Measurements from ENCODE around the gene LGALS7. TPM values are rescaled to one million over a fixed set of nuclear protein-coding genes. Genes with fewer than 3 reads are reported as not detected.
A peak's percentile ranks its signal among the peaks of the same experiment; 100 is the strongest.
"Not testable (repeated sequence)": the region's sequence is repeated elsewhere in the genome, so short reads cannot be mapped to it uniquely, and the experiment has no call there.

LGALS7 gene
- total RNA-seq, 1 donor from 2014 or later: not detected

DNA sequence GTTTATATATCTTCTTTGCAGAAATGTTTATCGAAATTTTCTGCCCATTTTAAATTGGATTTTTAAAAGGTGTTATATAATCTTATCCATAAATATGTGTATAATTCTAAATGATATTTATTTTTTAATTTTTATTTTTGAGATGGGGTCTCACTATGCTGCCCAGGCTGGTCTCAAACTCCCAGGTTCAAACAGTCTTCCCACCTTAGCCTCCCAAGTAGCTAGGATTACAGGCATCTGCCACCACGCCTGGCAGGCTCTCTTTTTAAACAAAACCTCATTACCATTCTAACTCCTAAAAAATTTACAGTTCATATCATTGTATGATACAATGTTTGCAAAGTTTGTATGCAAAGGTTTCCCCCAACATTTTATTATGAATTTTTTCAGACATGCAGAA is 22.8 kb upstream of the LGALS7 start:
- Mint-ChIP-seq H3K4me1 (peaks cover 6% of the 10 kb centered on the region), H3K27ac (no peak overlapping the region), H3K4me3 (no peak overlapping the region), H3K36me3 (ENCODE audit: low read depth) (no peaks in the 10 kb centered on the region), H3K9me3 (no peaks in the 10 kb centered on the region), H3K27me3 (no peaks in the 10 kb centered on the region)
- ChIA-PET POLR2A (no interaction called here), CTCF (no interaction called here)
- ATAC-seq (ENCODE audit: low read depth): no peak
- intact Hi-C loops (cut with micrococcal nuclease): no loop called here
- TF ChIP-seq, protein P1, sequence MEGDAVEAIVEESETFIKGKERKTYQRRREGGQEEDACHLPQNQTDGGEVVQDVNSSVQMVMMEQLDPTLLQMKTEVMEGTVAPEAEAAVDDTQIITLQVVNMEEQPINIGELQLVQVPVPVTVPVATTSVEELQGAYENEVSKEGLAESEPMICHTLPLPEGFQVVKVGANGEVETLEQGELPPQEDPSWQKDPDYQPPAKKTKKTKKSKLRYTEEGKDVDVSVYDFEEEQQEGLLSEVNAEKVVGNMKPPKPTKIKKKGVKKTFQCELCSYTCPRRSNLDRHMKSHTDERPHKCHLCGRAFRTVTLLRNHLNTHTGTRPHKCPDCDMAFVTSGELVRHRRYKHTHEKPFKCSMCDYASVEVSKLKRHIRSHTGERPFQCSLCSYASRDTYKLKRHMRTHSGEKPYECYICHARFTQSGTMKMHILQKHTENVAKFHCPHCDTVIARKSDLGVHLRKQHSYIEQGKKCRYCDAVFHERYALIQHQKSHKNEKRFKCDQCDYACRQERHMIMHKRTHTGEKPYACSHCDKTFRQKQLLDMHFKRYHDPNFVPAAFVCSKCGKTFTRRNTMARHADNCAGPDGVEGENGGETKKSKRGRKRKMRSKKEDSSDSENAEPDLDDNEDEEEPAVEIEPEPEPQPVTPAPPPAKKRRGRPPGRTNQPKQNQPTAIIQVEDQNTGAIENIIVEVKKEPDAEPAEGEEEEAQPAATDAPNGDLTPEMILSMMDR (IDR thresholded peaks at IDR 0.05): no peak
- DNase-seq: no peak

DNA sequence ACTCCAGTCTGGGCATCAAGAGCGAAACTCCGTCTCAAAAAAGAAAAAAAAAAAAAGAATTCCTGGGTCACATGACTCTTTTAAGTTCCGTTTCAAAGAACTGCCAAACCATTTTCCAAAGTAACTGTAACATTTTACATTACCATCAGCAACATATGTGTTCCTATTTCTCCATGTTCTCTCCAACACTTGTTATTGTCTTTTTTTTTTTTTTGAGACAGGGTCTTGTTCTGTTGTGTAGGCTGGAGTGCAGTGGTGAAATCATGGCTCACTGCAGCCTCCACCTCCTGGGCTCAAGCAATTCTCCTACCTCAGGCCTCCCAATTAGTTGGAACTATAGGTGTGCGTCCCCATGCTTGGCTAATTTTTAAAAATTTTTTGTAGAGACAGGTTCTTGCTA is 22.2 kb upstream of the LGALS7 start:
- H3K36me3 Mint-ChIP-seq (ENCODE audit: low read depth): no peaks in the 10 kb centered on the region
- ATAC-seq (ENCODE audit: low read depth) (no peak), DNase-seq (no peak)
- peaks cover 6% of the 10 kb centered on the region for H3K4me1 Mint-ChIP-seq
- intact Hi-C loops (cut with micrococcal nuclease): no loop called here
- no peaks in the 10 kb centered on the region for H3K9me3 Mint-ChIP-seq
- ChIA-PET POLR2A (interaction anchor here (0.7 kb wide), 1 partner anchor 25 kb away, joined by 5 read pairs; no protein-coding TSS in a partner anchor), CTCF (no interaction called here)
- H3K27ac Mint-ChIP-seq: no peak overlapping the region
- no peaks in the 10 kb centered on the region for H3K27me3 Mint-ChIP-seq
- no peak overlapping the region for H3K4me3 Mint-ChIP-seq
- TF ChIP-seq, protein P1 (IDR thresholded peaks at IDR 0.05): no peak

GRCh38 chr19:38793671-38794070 is 20.4 kb upstream of the LGALS7 start:
- Mint-ChIP-seq H3K36me3 (ENCODE audit: low read depth) (no peaks in the 10 kb centered on the region), H3K27ac (no peak overlapping the region), H3K4me3 (no peak overlapping the region), H3K4me1 (peaks cover 6% of the 10 kb centered on the region), H3K27me3 (no peaks in the 10 kb centered on the region), H3K9me3 (no peaks in the 10 kb centered on the region)
- POLR2A ChIA-PET: interaction anchor here (0.6 to 1.7 kb wide), 4 partner anchors 38 to 93 kb away, joined by 3 to 16 read pairs (median 6); partner anchors contain the start of gene ECH1
- no peak for ATAC-seq (ENCODE audit: low read depth)
- DNase-seq: no peak
- TF ChIP-seq, protein P1 (IDR thresholded peaks at IDR 0.05): no peak
- CTCF ChIA-PET: interaction anchor here (1.3 kb wide), 1 partner anchor 391 kb away, joined by 3 read pairs; the partner anchor contains the start of gene FAM98C
- intact Hi-C loops (cut with micrococcal nuclease): no loop called here

GRCh38 chr19:38793177-38793576 is 19.9 kb upstream of the LGALS7 start:
- H3K4me3 Mint-ChIP-seq: peak overlapping the region; percentile 71
- H3K27me3 Mint-ChIP-seq: no peaks in the 10 kb centered on the region
- CTCF ChIA-PET: interaction anchor here (0.8 to 1.3 kb wide), 4 partner anchors 24 to 390 kb away, joined by 3 to 5 read pairs (median 3); partner anchors contain the start of genes FAM98C, MRPS12 and SARS2
- DNase-seq: no peak
- TF ChIP-seq, protein P1 (IDR thresholded peaks at IDR 0.05): no peak
- H3K4me1 Mint-ChIP-seq: peaks cover 6% of the 10 kb centered on the region
- ATAC-seq (ENCODE audit: low read depth): no peak
- no peaks in the 10 kb centered on the region for H3K36me3 Mint-ChIP-seq (ENCODE audit: low read depth)
- POLR2A ChIA-PET: interaction anchor here (0.6 to 1.7 kb wide), 14 partner anchors 24 to 419 kb away, joined by 3 to 16 read pairs (median 4); partner anchors contain the start of genes ECH1, EIF3K, MAP4K1 and MRPS12
- intact Hi-C loops (cut with micrococcal nuclease): no loop called here
- H3K27ac Mint-ChIP-seq: no peak overlapping the region
- H3K9me3 Mint-ChIP-seq: no peaks in the 10 kb centered on the region

GRCh38 chr19:38792250-38793111 is 19.2 kb upstream of the LGALS7 start:
- ChIA-PET POLR2A (interaction anchor here (0.6 to 1.7 kb wide), 12 partner anchors 23 to 418 kb away, joined by 3 to 16 read pairs (median 4); partner anchors contain the start of genes ECH1, EIF3K, MAP4K1 and MRPS12), CTCF (interaction anchor here (0.8 to 1.3 kb wide), 4 partner anchors 23 to 390 kb away, joined by 3 to 5 read pairs (median 3); partner anchors contain the start of genes FAM98C, MRPS12 and SARS2)
- peaks cover 6% of the 10 kb centered on the region for H3K4me1 Mint-ChIP-seq
- no peaks in the 10 kb centered on the region for H3K36me3 Mint-ChIP-seq (ENCODE audit: low read depth)
- DNase-seq (peak; percentile 63), ATAC-seq (ENCODE audit: low read depth) (peak; percentile 76)
- H3K4me3 Mint-ChIP-seq: peak overlapping the region; percentile 71
- no peak overlapping the region for H3K27ac Mint-ChIP-seq
- no peaks in the 10 kb centered on the region for H3K27me3 Mint-ChIP-seq
- H3K9me3 Mint-ChIP-seq: no peaks in the 10 kb centered on the region
- TF ChIP-seq, protein P1 (IDR thresholded peaks at IDR 0.05): no peak
- intact Hi-C loops (cut with micrococcal nuclease): no loop called here

DNA sequence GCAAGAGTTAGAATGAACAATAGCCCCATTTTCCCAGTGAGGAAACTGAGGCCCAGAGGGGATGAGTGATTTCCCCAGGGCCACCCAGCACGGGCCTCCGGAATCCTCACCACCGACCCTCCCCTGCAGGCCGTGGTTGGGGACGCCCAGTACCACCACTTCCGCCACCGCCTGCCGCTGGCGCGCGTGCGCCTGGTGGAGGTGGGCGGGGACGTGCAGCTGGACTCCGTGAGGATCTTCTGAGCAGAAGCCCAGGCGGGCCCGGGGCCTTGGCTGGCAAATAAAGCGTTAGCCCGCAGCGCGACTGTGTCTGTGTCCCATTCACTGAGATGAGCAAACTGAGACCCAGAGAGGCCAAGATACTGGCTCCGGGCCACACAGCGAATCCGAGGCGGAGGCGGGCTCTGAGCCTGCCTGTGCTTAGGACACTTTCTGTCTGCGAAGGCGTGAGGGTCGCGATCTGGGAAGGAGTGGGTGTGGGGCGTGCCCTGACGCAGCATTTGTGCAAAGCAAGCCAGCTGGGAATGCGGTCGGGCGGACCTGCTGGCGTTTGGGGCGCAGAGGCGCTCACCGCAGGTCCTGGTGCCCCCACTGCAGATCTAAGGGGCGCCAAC is 18.2 kb upstream of the LGALS7 start:
- CTCF ChIA-PET; DNase-seq; H3K27me3 Mint-ChIP-seq; H3K36me3 Mint-ChIP-seq (ENCODE audit: low read depth); intact Hi-C loops (cut with micrococcal nuclease); H3K4me1 Mint-ChIP-seq; H3K9me3 Mint-ChIP-seq; H3K4me3 Mint-ChIP-seq; H3K27ac Mint-ChIP-seq: not testable (repeated sequence)
- ATAC-seq (ENCODE audit: low read depth): peak; percentile 85
- POLR2A ChIA-PET: interaction anchor here (1.7 kb wide), 1 partner anchor 22 kb away, joined by 13 read pairs; no protein-coding TSS in a partner anchor

Measured in activated B cell treated with CpG ODN at 0.5 μM for 24 hours (primary cell).